Measurements from ENCODE around the gene TCEA3. TPM values are rescaled to one million over a fixed set of nuclear protein-coding genes. Genes with fewer than 3 reads are reported as not detected.

TCEA3 gene
- total and polyA plus RNA-seq, 2 experiments from 2014 or later = not detected

DNA sequence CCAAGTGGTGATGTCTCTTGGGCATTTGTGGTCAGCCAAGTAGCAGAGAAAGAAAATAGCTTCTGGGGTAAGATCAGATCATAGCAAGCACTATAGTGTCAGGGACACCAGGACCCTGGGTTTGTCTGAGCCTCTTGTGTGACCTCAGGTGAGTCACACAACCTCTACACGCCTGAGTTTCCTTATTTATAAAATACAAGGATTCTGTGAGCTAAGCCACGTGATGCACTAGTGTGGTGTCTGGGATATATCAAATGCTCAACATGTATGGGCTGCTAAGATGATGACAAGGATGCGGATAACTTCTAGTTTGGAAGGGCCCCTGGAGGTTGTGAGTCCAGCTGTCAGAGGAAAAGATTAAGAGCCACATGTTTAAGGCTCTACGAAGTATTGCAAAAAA is 30.4 kb downstream of the TCEA3 start (continued):
- no peak for TF ChIP-seq ZNF462 (CRISPR knock-in tag; IDR thresholded peaks at IDR 0.05)
- TF ChIP-seq ZNF114 (CRISPR knock-in tag; IDR thresholded peaks at IDR 0.05) = no peak
- TF ChIP-seq CTCF (conservative IDR thresholded peaks at IDR 0.05; ENCODE audit: low read depth in 2 of 2) = no peak
- no peak for TF ChIP-seq ZNF331 (CRISPR knock-in tag; IDR thresholded peaks at IDR 0.05; ENCODE audit: low read depth)
- TF ChIP-seq REST (IDR thresholded peaks at IDR 0.05; ENCODE audit: unreplicated experiment) = no peak
